NCI-H2107 treated with DMSO at 0.1 percent for 48 hours (cell line): ENCODE measurements around the gene NCBP2L.
"Not testable (repeated sequence)": the region's sequence is repeated elsewhere in the genome, so short reads cannot be mapped to it uniquely, and the experiment has no call there.

Source experiments
- DNase-seq: peaks from one replicate; lab custom pipeline; 2025; ENCODE audit not compliant: unreplicated experiment; lab: John Stamatoyannopoulos, UW

NCBP2L gene

GRCh38 chrX:107804427-107804826 lies 26.9 kb downstream of the NCBP2L start:
- DNase-seq = no peak

- DNase-seq = no peak
These were observed 27.6 kb downstream of the NCBP2L start for GRCh38 chrX:107805179-107805578.

DNA sequence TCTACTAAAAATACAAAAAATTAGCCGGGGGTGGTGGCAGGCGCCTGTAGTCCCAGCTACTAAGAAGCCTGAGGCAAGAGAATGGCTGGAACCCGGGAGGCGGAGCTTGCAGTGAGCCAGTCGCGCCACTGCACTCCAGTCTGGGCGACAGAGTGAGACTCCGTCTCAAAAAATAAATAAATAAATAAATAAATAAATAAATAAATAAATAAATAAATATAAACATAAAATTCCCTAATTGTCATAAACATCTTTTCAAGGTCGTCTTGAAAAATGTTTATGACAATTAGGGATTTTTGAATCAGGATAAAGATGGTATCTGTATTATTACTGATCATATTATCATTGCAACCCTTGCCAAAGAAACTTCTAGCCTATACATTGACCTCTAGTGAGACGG lies 32.5 kb downstream of the NCBP2L start:
- DNase-seq = not testable (repeated sequence)

DNA sequence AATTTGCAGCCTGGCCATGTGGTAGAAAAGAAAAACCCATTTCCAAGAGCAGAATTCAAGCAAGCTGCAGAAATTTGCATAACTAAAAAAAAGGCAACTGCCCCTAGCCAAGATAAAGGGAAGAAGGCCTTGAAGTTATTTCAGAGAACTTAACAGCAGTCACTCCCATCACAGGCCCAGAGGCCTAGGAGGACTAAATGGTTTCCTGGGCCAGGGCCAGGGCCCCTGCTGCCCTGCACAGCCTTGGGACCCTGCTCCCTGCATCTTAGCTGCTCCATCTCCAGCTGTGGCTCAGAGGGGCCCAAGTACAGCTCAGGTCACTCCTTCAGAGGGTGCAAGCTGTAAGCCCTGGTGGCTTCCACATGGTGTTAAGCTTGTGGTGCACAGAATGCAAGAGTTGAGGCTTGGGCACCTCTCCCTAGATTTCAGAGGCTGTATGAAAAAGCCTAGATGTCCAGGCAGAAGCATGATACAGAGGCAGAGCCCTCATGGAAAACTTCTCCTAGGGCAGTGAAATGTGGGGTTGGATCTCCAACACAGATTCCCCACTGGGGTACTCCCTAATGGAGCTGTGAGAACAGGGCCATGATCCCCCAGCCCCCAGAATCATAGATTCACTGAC lies 41.5 kb downstream of the NCBP2L start:
- no peak for DNase-seq

DNA sequence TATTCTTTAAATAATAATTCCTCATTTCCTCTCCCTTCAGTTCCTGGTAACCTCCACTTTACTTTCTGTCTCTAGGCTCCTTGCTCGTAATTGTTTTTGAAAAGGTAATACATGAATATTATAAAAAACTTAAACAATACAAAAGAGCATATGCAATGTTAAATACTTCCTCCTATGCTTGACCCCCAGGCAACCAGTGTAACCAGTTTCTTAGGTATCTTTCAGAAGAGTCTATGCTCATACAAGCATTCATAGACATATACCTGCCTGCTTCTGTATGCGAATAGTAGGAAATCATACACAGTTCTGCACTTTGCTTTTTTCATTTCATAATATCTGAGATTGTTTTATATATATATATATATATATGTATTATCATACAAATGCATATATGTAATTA lies 45.5 kb downstream of the NCBP2L start:
- no peak for DNase-seq

DNA sequence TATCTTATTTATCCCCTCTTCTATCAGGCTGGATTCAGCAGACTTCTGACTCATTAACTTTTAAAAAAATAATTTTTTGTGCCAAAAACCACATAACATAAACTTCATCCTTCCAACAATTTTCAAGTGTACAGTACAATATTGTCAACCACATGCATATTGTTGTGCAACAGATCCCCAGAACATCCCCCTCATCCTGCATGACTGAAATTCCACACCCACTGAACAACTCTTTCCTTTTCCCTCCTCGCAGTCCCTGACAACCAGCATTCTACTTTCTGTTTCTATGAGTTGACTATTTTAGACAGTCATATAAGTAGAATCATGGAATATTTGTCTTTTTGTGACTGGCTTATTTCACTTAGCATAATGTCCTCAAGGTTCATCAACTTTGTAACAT lies 45.9 kb downstream of the NCBP2L start:
- DNase-seq = no peak

- peak; percentile 39 for DNase-seq
These were observed 48.2 kb downstream of the NCBP2L start, which contains the start of gene MID2 for GRCh38 chrX:107825698-107826237. MID2 (plus strand) TSS chrX:107825866; CDS start chrX:107826427, 561 bp downstream.

- DNase-seq = peak; percentile 5
These were observed 48.9 kb downstream of the NCBP2L start for GRCh38 chrX:107826238-107827029.

GRCh38 chrX:107827030-107827831 lies 49.7 kb downstream of the NCBP2L start:
- DNase-seq = no peak

DNA sequence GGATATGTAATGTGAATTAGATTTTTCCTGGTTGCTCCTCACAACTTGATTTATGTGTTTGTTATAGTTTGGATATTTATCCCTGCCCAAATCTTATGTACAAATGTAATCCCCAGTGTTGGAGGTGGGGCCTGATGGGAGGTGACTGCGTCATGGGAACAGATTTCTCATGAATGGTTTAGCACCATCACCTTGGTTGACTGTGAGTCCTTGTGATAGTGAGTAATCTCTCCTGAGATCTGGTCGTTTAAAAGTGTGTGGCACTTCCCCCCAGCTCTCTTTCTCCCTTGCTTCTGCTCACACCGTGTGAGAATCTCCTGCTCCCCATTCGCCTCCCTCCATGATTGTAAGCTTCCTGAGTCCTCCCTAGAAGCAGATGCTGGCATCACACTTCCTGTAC lies 50.3 kb downstream of the NCBP2L start:
- DNase-seq = no peak

GRCh38 chrX:107829878-107830277 lies 52.3 kb downstream of the NCBP2L start:
- DNase-seq = no peak

DNA sequence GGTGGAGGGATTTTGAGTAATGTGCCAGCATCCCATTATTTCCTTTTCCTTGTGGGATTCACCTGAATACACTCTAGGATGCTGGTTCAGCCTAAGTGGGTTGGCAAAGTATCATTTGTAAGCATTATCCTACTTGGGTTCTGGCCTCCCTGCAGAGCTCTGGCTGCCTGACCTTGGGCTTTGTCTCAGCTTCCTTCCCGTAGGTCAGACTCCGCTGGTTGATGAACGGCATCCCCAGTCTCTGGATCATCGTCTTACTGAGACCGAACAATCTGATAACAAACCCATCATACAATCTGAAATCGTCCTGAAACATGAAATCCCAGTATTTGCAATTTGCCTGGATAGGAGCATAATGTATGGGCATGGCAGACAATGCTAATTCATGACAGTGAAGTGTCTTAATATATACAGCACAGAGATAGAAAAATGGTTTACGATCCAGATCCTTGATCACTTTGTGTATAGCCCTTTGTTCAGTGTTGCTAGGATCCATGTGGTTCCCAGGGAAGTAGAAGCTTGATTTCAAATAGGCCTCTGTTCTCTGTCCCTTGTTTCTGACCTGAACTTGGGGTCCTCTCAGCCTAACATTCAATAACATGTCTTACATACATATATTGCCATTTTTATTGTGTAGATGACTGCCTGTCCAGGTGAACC lies 53.7 kb downstream of the NCBP2L start:
- no peak for DNase-seq

DNA sequence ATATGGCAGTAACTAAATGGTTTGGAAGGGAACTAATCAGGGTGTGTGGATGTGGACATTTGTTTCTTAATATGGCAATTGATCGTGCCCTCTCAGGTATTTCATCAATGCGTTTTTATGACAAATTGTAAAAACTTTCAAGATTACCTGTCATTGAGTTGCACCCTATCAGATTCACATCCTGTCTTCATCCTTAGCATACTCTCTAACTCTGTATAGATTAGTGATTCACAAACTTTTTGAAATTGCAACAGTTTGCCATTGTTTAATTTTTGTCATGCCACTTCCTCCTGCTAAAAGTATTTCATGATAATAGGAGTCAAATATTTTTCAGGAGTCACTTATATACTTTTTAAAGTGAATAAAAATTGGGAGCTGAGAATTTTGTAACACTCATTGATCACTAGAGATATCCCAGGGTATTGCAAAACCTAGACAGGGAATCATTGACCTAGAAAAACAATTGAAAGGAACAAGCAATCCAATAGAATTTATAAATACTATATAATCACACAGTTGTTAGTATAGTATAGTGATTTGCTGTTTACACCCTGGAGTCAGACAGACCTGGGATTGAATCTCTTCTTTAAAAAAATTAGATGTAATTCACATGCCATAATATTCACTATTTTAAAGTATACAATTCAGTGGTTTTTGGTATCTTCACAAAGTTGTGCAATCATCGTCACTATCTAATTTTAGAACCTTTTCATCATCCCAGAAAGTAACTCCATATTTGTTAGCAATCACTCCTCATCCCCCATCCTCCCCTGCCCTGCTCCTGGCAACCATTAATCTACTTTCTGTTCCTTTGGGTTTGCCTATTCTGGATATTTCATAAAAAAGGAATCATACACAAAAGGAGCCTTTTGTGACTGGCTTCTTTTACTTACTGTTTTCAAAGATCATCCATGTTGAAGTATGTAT lies 57.0 kb downstream of the NCBP2L start:
- no peak for DNase-seq

DNA sequence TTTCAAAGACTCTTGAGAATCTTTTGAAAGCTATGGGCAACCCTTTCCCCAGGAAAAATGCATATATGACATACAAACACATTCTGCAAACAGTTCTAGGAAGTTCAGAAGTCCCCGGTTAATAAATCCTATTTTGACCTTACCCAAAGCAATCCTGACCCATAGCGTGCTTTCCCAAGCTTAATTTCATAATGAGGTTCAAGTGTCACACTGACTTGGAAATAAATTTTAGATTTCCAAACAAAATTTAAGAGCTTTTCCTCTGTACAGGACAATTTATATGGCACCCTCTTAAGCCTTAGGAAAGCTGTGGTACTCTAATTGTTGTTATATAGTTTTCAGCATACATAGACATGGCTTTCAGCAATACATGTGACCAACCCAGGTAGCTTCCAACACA lies 59.4 kb downstream of the NCBP2L start:
- no peak for DNase-seq

GRCh38 chrX:107840971-107841370 lies 63.4 kb downstream of the NCBP2L start:
- DNase-seq = no peak

DNA sequence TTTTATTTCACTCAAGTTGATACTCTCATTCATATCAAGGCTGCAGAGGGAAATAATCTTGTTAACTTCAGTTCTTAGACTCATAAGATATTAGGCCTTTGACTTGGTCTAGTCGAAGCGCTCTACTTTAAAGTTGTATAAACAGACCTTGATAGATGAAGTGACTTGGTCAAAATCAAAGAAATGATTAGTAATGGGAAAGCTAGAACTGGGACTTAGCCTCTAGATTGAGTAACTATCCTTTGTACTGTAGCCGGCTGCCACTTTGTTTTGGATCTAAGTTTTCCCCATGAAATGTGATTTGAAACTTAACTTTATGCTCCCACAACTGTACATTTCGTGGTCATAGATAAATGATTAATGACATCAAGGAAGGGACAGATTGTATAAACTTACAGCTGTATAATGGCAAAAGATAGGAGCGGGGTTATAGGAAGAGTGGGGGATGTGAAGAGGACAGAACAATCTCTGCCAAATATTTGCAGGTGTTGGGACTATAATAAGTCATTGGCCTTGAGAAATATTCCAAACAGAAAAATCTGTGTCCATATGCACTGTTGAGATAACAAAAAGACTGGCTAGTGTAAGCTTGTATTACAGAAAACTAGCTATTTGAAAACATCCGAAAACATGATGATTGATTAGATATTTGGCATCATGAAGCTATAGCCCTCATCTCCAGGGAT lies 65.3 kb downstream of the NCBP2L start:
- no peak for DNase-seq
